Activated CD4-positive, alpha-beta T cell treated with anti-CD3 and anti-CD28 coated beads, Interleukin-2, amount 10 ng/mL, durations not matched to agents 7 days and 5 days (primary cell): Measurements from ENCODE around the gene MYCN. TPM values are rescaled to one million over a fixed set of nuclear protein-coding genes. Genes with fewer than 3 reads are reported as not detected.
"Not testable (repeated sequence)": the region's sequence is repeated elsewhere in the genome, so short reads cannot be mapped to it uniquely, and the experiment has no call there.

Source experiments
- CTCF ChIA-PET: fragments of 350-600 bp; sonication (Branson Sonifier 250); formaldehyde crosslinking; loops from one replicate; lab custom pipeline; 2021; ENCODE audit warnings: antibody characterized with exemption; lab: Charles Lee
- POLR2A ChIA-PET: fragments of 350-600 bp; sonication (Branson Sonifier 250); formaldehyde crosslinking; loops from one replicate; lab custom pipeline; 2021; ENCODE audit warnings: antibody characterized with exemption; lab: Charles Lee
- DNase-seq: peaks from one replicate; pipeline ENCODE4 v3.0.0-alpha.2; 2020
- H3K27ac Mint-ChIP-seq: one replicate; pipeline ENCODE4 v1.8.0; 2021; ENCODE audit warnings: mild to moderate bottlenecking, moderate library complexity, mixed read lengths
- H3K27me3 Mint-ChIP-seq: one replicate; pipeline ENCODE4 v1.8.0; 2021; ENCODE audit warnings: mixed read lengths
- H3K36me3 Mint-ChIP-seq: one replicate; pipeline ENCODE4 v1.8.0; 2021; ENCODE audit warnings: low read depth, mixed read lengths
- H3K4me1 Mint-ChIP-seq: one replicate; pipeline ENCODE4 v1.8.0; 2021; ENCODE audit warnings: mixed read lengths
- H3K4me3 Mint-ChIP-seq: one replicate; pipeline ENCODE4 v1.8.0; 2021; ENCODE audit warnings: mild to moderate bottlenecking, moderate library complexity, mixed read lengths
- H3K9me3 Mint-ChIP-seq: one replicate; pipeline ENCODE4 v1.8.0; 2021; ENCODE audit warnings: mixed read lengths
- total RNA-seq, 2 experiments: library from RNA; stranded (reverse); gene quantifications; one replicate each; pipeline ENCODE4 v1.2.3, GENCODE V29; 2021

Gene MYCN
- total RNA-seq, 2 experiments from 2014 or later = not detected

DNA sequence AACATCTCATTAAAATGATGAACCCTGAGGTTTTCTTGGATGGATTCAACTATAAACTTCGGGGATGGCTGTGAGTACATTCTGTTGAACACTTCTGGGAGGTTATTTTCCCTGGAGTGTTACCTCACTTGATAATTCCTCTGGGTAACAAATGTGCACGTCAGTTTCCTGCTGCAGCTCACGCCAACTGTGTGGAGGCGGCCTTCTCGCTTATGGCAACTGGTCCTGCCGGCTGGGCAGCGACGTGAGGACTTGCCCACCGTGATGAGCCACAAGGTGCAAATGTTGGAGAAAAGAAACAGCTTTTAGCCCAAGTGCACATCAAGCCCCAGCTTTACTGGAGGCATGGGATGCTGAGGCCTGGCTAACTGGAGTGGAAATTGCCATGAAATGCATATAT lies 15.9 kb downstream of the MYCN start:
- H3K4me3 Mint-ChIP-seq = no peak overlapping the region
- H3K9me3 Mint-ChIP-seq = no peaks in the 10 kb centered on the region
- CTCF ChIA-PET = no interaction called here
- H3K4me1 Mint-ChIP-seq = no peaks in the 10 kb centered on the region
- DNase-seq = no peak
- H3K27me3 Mint-ChIP-seq = peaks cover 2% of the 10 kb centered on the region
- H3K27ac Mint-ChIP-seq = no peak overlapping the region
- POLR2A ChIA-PET = no interaction called here
- no peaks in the 10 kb centered on the region for H3K36me3 Mint-ChIP-seq

DNA sequence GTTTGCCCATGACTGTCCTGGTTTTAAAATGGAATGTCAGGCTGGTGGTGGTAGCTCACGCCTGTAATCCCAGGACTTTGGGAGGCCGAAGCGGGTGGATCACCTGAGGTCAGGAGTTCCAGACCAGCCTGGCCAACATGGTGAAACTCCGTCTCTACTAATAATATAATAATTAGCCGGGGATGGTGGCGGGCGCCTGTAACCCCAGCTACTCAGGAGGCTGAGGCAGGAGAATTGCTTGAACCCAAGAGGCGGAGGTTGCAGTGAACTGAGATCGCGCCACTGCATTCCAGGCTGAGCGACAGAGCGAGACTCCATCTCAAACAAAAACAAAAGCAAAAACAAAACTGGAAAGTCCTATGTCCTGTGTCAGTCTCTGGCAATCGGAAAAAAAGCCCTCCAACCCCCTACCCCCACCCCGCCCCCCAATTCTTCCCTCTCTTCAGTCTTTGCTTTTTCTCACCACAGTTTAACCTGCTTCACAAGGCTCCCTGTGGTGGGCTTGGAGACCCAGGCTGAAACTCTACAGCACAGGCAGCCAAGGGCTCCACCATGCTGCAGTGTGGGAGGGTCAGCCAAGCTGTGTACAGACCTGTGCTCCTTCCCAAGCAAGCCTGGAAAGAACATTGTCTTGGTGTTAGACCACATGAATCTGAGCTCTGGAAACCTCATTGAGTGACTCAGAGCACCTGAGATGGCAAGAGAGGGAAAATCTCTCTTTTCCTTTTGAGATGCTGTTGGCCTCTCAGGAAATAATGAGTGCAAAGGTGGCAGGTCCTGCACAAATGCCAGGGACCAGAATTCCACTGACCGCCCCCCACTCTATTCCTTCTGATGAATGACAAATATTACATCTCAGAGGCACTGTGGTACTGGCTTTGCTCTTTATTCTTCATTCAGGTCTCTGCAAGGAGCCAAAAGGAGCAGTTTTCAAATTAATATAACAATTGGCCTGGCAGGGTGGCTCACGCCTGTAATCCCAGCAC lies 16.7 kb downstream of the MYCN start:
- no peaks in the 10 kb centered on the region for H3K36me3 Mint-ChIP-seq
- POLR2A ChIA-PET = no interaction called here
- H3K4me1 Mint-ChIP-seq = no peaks in the 10 kb centered on the region
- H3K9me3 Mint-ChIP-seq = no peaks in the 10 kb centered on the region
- peaks cover 2% of the 10 kb centered on the region for H3K27me3 Mint-ChIP-seq
- no peak for DNase-seq
- H3K27ac Mint-ChIP-seq = no peak overlapping the region
- no peak overlapping the region for H3K4me3 Mint-ChIP-seq
- CTCF ChIA-PET = no interaction called here

DNA sequence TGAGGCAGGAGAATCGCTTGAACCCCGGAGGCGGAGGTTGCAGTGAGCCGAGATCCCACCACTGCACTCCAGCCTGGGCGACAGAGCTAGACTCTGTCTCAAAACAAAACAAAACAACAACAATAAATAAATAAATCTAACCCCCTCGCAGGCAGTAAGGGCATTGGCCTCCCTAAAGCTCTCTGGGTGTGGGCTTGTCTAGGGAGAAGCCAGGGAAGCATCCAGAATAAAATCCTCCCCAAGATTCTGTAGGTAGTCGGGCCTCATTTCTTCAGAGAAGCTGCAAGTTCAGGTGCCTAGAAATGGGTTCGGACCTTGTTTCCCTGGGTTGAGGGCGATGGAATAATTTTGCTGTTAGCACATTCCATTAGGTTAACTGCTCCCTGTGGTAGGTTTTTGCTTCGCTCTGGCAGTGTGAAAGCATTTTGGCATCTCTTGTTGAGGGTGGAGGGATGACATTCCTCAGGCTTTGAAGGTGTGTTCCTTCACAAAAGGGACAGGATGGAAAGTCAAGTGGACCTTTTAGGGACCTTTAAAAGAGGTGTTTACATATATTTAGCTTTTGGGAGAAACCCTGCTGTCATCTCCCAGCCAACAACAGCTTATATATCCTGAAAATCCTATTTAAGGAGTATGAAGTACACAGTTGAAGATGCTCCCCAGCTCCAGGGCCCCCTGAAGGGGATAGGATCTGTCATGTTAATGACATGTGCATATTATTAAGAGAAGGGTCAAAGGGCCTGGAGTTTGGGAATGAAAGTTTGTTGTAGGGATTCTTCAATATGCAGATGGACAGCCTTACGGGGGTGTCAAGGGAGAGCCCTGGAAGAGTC lies 17.7 kb downstream of the MYCN start:
- POLR2A ChIA-PET = no interaction called here
- DNase-seq = no peak
- H3K4me3 Mint-ChIP-seq = no peak overlapping the region

DNA sequence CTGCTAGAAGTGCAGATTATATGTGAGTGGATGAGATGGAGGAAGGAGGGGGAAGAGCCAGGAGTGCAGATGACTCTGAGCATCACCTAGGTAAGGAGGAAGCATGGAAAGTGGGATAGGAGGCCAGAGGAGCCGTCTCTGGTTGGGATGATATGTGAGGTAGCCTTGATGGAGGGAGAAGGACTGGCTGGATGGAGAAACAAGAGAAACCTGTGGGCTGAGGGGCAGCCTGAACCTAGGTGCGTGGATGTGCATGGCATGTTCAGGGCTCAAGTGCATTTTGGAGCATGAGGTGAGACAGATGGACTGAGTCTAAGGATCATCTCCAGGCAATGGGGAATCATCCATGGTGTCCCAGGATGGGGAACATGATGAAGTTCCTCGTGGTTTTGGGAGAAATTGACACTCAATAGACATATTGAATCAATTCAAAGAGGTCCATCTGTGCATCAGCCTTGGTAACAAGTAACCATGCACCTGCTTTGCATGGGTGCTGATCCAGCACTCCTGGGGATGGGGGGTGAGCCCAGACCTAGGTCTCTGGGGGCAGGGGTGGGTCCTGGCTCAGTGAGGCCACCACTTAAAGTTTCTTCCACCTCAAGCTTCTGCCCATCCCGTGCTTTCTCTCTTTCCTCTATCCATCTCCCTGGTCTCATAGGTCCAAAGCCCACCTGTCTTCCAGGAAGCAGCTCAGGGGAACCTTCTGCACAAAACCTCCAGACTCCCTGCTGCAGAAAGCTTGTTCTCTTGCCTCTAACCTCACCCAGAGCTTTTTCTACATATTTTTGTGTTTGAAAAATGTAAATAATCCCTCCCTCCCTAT lies 19.2 kb downstream of the MYCN start:
- Mint-ChIP-seq H3K27me3 (peaks cover 2% of the 10 kb centered on the region), H3K9me3 (no peaks in the 10 kb centered on the region), H3K36me3 (no peaks in the 10 kb centered on the region), H3K4me3 (no peak overlapping the region), H3K27ac (no peak overlapping the region), H3K4me1 (peaks cover 2% of the 10 kb centered on the region)
- ChIA-PET CTCF (no interaction called here), POLR2A (no interaction called here)
- no peak for DNase-seq

More for the DNA sequence above, 17.7 kb downstream of the MYCN start:
- CTCF ChIA-PET = no interaction called here
- no peaks in the 10 kb centered on the region for H3K9me3 Mint-ChIP-seq
- H3K27me3 Mint-ChIP-seq = peaks cover 2% of the 10 kb centered on the region
- H3K36me3 Mint-ChIP-seq = no peaks in the 10 kb centered on the region
- no peaks in the 10 kb centered on the region for H3K4me1 Mint-ChIP-seq
- H3K27ac Mint-ChIP-seq = no peak overlapping the region

DNA sequence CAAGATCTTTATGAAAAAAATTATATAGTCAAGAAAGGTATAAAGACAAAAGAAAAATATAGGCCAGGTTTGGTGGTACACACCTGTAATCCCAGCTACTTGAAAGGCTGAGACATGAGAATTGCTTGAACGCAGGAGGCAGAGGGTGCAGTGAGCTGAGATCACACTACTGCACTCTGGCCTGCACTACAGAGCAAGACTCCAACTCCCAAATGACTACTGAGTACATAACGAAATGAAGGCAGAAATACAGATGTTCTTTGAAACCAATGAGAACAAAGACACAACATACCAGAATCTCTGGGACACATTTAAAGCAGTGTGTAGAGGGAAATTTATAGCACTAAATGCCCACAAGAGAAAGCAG lies 19.8 kb downstream of the MYCN start:
- H3K27me3 Mint-ChIP-seq, H3K4me3 Mint-ChIP-seq, H3K9me3 Mint-ChIP-seq, H3K36me3 Mint-ChIP-seq, POLR2A ChIA-PET, DNase-seq, CTCF ChIA-PET, H3K27ac Mint-ChIP-seq, H3K4me1 Mint-ChIP-seq: not testable (repeated sequence)

DNA sequence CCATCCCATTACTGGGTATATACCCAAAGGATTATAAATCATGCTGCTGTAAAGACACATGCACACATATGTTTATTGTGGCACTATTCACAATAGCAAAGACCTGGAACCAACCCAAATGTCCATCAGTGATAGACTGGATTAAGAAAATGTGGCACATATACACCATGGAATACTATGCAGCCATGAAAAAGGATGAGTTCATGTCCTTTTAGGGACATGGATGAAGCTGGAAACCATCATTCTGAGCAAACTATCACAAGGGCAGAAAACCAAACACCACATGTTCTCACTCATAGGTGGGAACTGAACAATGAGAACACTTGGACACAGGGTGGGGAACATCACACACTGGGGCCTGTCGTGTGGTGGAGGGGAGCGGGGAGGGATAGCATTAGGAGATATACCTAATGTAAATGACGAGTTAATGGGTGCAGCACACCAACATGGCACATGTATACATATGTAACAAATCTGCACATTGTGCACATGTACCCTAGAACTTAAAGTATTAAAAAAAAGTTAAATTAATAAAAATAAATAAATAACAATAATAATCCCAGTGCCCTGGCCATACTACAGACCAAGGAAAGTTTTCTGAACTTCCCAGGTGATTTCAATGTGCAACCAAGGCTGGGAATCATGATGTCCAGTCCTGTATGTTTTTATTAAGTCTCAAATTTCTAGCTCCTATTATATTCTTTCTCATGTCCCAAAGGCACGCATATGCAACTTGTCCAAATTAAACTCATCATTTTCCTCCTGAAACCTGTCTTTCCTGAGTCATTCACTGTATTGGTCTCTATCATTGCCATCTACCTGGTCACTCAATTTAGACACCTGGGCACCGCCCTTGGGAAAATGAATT lies 23.0 kb downstream of the MYCN start:
- H3K4me3 Mint-ChIP-seq, DNase-seq, H3K36me3 Mint-ChIP-seq, H3K27me3 Mint-ChIP-seq, POLR2A ChIA-PET, H3K9me3 Mint-ChIP-seq, CTCF ChIA-PET, H3K27ac Mint-ChIP-seq: not testable (repeated sequence)
- peaks cover 28% of the 10 kb centered on the region for H3K4me1 Mint-ChIP-seq

DNA sequence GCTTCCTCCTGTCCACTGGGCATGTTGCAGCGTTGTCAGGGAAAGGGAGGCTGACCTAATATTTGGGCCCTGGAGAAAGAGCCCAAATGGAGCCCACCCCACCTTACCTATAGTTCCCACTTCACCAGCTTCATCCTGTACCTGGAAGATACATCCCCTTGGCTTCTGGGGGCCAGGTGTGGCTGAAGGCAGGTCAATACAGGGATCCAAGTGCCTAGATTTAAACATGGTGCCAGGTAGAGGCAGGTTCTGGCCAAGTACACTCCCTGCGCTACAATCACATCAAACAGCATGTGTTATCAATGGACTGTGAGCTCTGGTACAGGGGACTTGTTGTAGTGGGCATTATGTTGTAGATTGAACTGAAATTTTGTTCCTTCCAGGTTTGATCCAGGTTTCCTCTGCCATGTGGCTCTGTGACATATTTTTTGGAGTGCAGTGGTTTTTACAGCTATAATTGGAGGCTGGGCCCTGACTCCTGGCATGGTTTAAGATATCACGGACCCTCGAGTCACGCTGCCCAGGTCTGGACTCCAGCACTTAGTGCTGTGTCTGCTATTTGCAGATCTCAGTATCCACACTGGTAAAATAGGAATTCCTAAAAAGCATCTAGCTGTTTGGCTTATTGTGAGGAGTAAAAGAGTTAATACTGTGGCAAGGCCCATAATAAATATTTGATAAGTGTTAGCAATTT lies 23.8 kb downstream of the MYCN start:
- H3K27me3 Mint-ChIP-seq = peaks cover 2% of the 10 kb centered on the region
- ChIA-PET POLR2A (no interaction called here), CTCF (no interaction called here)
- DNase-seq = no peak
- H3K36me3 Mint-ChIP-seq = no peaks in the 10 kb centered on the region
- no peak overlapping the region for H3K4me3 Mint-ChIP-seq
- no peaks in the 10 kb centered on the region for H3K9me3 Mint-ChIP-seq
- no peak overlapping the region for H3K27ac Mint-ChIP-seq
- H3K4me1 Mint-ChIP-seq = peaks cover 32% of the 10 kb centered on the region

DNA sequence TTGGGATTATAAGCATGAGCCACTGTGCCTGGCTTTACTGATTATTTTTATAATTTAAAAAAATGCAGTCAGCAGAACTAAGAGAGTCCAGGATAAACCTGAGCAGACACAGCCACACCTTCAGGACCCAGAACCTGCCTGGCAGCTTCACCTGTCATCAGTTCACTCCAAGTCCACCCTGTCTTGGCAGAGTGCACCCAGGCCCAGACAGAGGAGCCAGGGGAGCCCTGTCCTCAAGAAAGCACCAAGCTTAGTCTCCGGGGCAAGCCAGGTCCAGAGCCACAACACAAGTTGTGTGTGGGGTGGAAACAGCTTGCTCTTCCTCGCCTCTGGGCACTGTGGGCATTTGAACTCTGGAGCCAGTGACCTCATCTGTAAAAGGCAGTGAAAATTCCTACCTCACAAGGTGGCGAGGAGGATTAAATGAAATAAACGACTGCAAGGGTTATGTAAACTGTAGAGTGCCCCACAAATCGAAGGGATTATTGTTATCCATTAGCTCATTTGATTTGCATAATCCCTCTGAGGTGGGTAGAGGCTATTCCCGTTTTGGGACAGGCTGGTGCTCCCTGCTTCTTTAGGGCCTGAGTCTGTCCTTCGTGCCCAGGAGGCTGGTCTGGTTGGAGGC lies 24.7 kb downstream of the MYCN start:
- POLR2A ChIA-PET = no interaction called here

DNA sequence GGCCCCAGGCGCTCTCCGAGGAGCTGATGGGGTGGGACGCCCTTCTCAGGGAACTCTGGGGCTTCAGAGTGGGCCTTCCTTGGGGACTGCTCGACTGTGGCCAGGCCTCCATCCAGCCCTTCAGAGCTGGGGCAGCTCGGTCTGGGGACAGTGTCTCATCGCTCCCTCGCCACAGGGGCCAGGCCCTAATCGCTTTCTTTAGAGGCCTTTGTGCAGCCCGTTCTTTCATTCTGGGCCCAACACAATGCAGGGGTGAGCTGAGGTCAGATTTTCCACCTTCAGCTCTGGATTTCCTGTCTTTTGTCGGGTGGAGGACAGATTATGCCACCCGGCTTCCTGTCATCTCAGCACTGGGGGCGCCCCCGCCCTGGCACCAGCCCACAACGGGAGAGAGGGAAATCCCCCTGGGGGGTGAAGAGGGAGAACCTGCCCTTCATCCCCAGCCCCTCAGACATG lies 25.2 kb downstream of the MYCN start:
- H3K27ac Mint-ChIP-seq = peak overlapping the region; percentile 88
- POLR2A ChIA-PET = no interaction called here
- CTCF ChIA-PET = interaction anchor here (0.6 kb wide), 1 partner anchor 103 kb away, joined by 3 read pairs; no protein-coding TSS in a partner anchor

More for the DNA sequence above, 24.7 kb downstream of the MYCN start:
- Mint-ChIP-seq H3K4me1 (peaks cover 34% of the 10 kb centered on the region), H3K27ac (peak overlapping the region; percentile 88), H3K4me3 (no peak overlapping the region), H3K36me3 (no peaks in the 10 kb centered on the region), H3K9me3 (no peaks in the 10 kb centered on the region), H3K27me3 (peaks cover 2% of the 10 kb centered on the region)
- CTCF ChIA-PET = no interaction called here
- no peak for DNase-seq

DNA sequence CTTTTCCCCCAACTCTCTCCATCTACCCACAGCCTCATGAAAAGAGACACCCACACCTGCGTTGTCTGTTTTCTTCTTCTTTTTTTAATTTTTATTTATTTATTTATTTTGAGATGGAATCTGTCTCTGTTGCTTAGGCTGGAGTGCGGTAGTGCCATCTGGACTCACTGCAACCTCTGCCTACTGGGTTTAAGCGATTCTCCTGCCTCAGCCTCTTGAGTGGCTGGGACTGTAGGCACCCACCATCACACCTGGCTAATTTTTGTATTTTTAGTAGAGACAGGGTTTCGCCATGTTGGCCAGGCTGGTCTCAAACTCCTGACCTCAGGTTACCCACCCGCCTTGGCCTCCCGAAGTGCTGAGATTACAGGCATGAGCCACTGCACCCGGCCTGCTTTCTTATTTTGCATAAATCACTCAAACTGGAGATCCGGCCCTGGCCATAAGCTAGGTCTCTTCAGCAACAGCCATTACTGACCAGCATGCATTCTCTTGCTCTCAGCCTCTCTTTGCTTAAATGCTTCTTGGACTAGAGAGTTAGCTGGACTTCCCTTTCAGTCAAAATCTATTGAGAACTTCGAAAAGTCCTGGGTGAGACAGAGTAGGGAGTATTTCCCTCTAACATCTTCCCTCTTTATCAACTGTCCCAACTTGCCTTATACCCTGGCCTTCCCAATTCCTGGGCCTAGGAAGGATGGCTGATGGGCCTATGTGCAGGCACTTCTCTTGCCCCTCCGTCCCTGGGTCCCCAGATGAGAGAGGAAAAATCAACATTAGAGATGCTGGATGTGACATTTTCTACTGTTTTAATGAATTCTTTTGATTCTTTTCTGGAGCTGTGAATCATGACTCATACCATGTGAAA lies 27.3 kb downstream of the MYCN start:
- ChIA-PET POLR2A (no interaction called here), CTCF (no interaction called here)
- Mint-ChIP-seq H3K36me3 (no peaks in the 10 kb centered on the region), H3K27me3 (no peaks in the 10 kb centered on the region), H3K9me3 (no peaks in the 10 kb centered on the region), H3K4me1 (peaks cover 36% of the 10 kb centered on the region), H3K4me3 (no peak overlapping the region), H3K27ac (peak overlapping the region; percentile 74)
- DNase-seq = no peak

More for the DNA sequence above, 25.2 kb downstream of the MYCN start:
- Mint-ChIP-seq H3K4me1 (peaks cover 34% of the 10 kb centered on the region), H3K27me3 (no peaks in the 10 kb centered on the region), H3K9me3 (no peaks in the 10 kb centered on the region), H3K4me3 (no peak overlapping the region), H3K36me3 (no peaks in the 10 kb centered on the region)
- peak; percentile 45 for DNase-seq
